H1 (cell line): ENCODE data around the gene MPC1. TPM values are rescaled to one million over a fixed set of nuclear protein-coding genes. Genes with fewer than 3 reads are reported as not detected.

Experiments used
- CTCF ChIA-PET: fragments of 300-600 bp; sonication (Branson Sonifier 250); formaldehyde crosslinking; loops from one replicate; lab custom pipeline; 2021; ENCODE audit not compliant: partially characterized antibody; lab: Charles Lee
- POLR2A ChIA-PET: fragments of 300-600 bp; sonication (Branson Sonifier 250); formaldehyde crosslinking; loops from one replicate; lab custom pipeline; 2021; ENCODE audit warnings: inconsistent platforms; ENCODE audit not compliant: partially characterized antibody; lab: Charles Lee
- DNase-seq, 2 experiments: peaks; one replicate each; pipeline versions ENCODE4 v3.0.0 to v3.0.0-alpha.2; 2010 to 2022; ENCODE audit warnings: low spot score in 2 of 2, low read depth in 1 of 2, mixed read lengths in 1 of 2
- FAIRE-seq: peaks from 2 replicates; lab custom pipeline; 2011; peaks lifted over from hg19 to GRCh38; lab: Jason Lieb, UNC
- H2AFZ ChIP-seq: 2 replicates; pipeline ENCODE4 v1.8.1; 2012; ENCODE audit warnings: low read length, inconsistent platforms
- H2AK5ac ChIP-seq: 2 replicates; pipeline ENCODE4 v1.6.1; 2013; ENCODE audit warnings: low read depth, low read length
- H2BK120ac ChIP-seq: replicated peaks from 2 replicates; pipeline ENCODE3; 2013; ENCODE audit warnings: low read depth, low read length, inconsistent platforms
- H2BK12ac ChIP-seq: 2 replicates; pipeline ENCODE4 v1.6.1; 2013; ENCODE audit warnings: low read depth, low read length
- H2BK15ac ChIP-seq: 2 replicates; pipeline ENCODE4 v1.6.1; 2013; ENCODE audit warnings: low read length
- H2BK20ac ChIP-seq: 2 replicates; pipeline ENCODE4 v1.6.1; 2013; ENCODE audit warnings: low read length
- H2BK5ac ChIP-seq: 2 replicates; pipeline ENCODE4 v1.6.1; 2013; ENCODE audit warnings: low read depth, low read length
- H3K14ac ChIP-seq: 2 replicates; pipeline ENCODE4 v1.6.1; 2013; ENCODE audit warnings: inconsistent platforms; ENCODE audit not compliant: insufficient read length
- H3K18ac ChIP-seq: 2 replicates; pipeline ENCODE4 v1.6.1; 2013; ENCODE audit warnings: low read length; ENCODE audit errors: extremely low read depth
- H3K23ac ChIP-seq: 2 replicates; pipeline ENCODE4 v1.6.1; 2013; ENCODE audit warnings: inconsistent platforms; ENCODE audit not compliant: insufficient read length
- H3K23me2 ChIP-seq: 2 replicates; pipeline ENCODE4 v1.6.1; 2013; ENCODE audit warnings: low read depth, low read length
- H3K27ac ChIP-seq: 2 replicates; pipeline ENCODE4 v1.6.1; 2011; ENCODE audit warnings: low read depth, low read length, inconsistent platforms
- H3K27me3 ChIP-seq, 4 experiments: replicated peaks in 1 of 4; 1 replicate in 1 of 4; 2 replicates in 3 of 4; pipeline versions ENCODE4 v1.6.1 to v1.8.1; 2011 to 2013; ENCODE audit warnings: low read length in 3 of 4, mild to moderate bottlenecking in 3 of 4, inconsistent platforms in 2 of 4, mixed read lengths in 2 of 4, moderate library complexity in 1 of 4; ENCODE audit not compliant: control insufficient read depth in 3 of 4, insufficient read depth in 3 of 4; ENCODE audit errors: extremely low read depth in 1 of 4
- H3K36me3 ChIP-seq, 4 experiments: 2 replicates each; pipeline versions ENCODE4 v1.6.1 to v1.8.1; 2011 to 2013; ENCODE audit warnings: mild to moderate bottlenecking in 4 of 4, low read length in 3 of 4, moderate library complexity in 2 of 4, control low read depth in 1 of 4, inconsistent platforms in 1 of 4; ENCODE audit not compliant: insufficient read depth in 4 of 4, control insufficient read depth in 2 of 4
- H3K4ac ChIP-seq: replicated peaks from 2 replicates; pipeline ENCODE3; 2013; ENCODE audit warnings: low read length, low read depth, mixed read lengths, inconsistent platforms; ENCODE audit not compliant: insufficient read length
- H3K4me1 ChIP-seq, 4 experiments: replicated peaks in 1 of 4; 1 replicate in 1 of 4; 2 replicates in 3 of 4; pipeline versions ENCODE4 v1.6.1 to v1.8.1; 2011 to 2013; ENCODE audit warnings: low read length in 3 of 4, inconsistent platforms in 2 of 4, mixed read lengths in 1 of 4; ENCODE audit not compliant: insufficient read depth in 4 of 4, control insufficient read depth in 3 of 4
- H3K4me2 ChIP-seq, 2 experiments: 2 replicates each; pipeline versions ENCODE4 v1.6.1 to v1.8.1; 2011 to 2013; ENCODE audit warnings: low read depth in 2 of 2, low read length in 2 of 2, control low read depth in 1 of 2, inconsistent platforms in 1 of 2, mild to moderate bottlenecking in 1 of 2; ENCODE audit not compliant: insufficient read depth in 1 of 2
- H3K4me3 ChIP-seq, 4 experiments: fragments of 200-600, 300-600 bp in 1 of 4; sonication (generic), shearing (Covaris generic), sonication (Bioruptor Twin) in 1 of 4; 2 replicates each; pipeline versions ENCODE4 v1.5.1 to v1.8.1; 2011 to 2016; ENCODE audit warnings: low read length in 4 of 4, low read depth in 3 of 4, control low read depth in 2 of 4, inconsistent platforms in 2 of 4, mild to moderate bottlenecking in 2 of 4, mixed read lengths in 1 of 4, moderate library complexity in 1 of 4; ENCODE audit not compliant: insufficient read depth in 2 of 4; ENCODE audit errors: extremely low read depth in 1 of 4
- H3K56ac ChIP-seq: replicated peaks from 2 replicates; pipeline ENCODE3; 2013; ENCODE audit warnings: low read depth, mild to moderate bottlenecking, mixed read lengths, low read length, inconsistent platforms; ENCODE audit not compliant: insufficient read length
- H3K79me1 ChIP-seq: 2 replicates; pipeline ENCODE4 v1.6.1; 2013; ENCODE audit warnings: low read depth, low read length, control low read depth
- H3K79me2 ChIP-seq, 2 experiments: 2 replicates each; pipeline versions ENCODE4 v1.6.1 to v1.8.1; 2012 to 2013; ENCODE audit warnings: low read length in 2 of 2, mild to moderate bottlenecking in 2 of 2, inconsistent platforms in 1 of 2; ENCODE audit not compliant: insufficient read depth in 2 of 2, control insufficient read depth in 1 of 2
- H3K9ac ChIP-seq, 4 experiments: replicated peaks in 1 of 4; 1 replicate in 1 of 4; 2 replicates in 3 of 4; pipeline versions ENCODE4 v1.6.1 to v1.8.1; 2011 to 2013; ENCODE audit warnings: low read depth in 3 of 4, low read length in 3 of 4, control low read depth in 2 of 4, mild to moderate bottlenecking in 2 of 4, moderate library complexity in 2 of 4, inconsistent platforms in 1 of 4; ENCODE audit errors: extremely low read depth in 1 of 4
- H3K9me3 ChIP-seq, 2 experiments: 2 replicates each; pipeline versions ENCODE4 v1.6.1 to v1.8.1; 2012 to 2013; ENCODE audit warnings: mild to moderate bottlenecking in 2 of 2, moderate library complexity in 2 of 2, control low read depth in 1 of 2, inconsistent platforms in 1 of 2, low read depth in 1 of 2, low read length in 1 of 2, mixed read lengths in 1 of 2; ENCODE audit not compliant: insufficient read depth in 2 of 2
- H4K20me1 ChIP-seq, 2 experiments: replicated peaks in 1 of 2; 2 replicates each; pipeline versions ENCODE3 to v1.8.1; 2011 to 2013; ENCODE audit warnings: inconsistent platforms in 2 of 2, low read length in 2 of 2, mild to moderate bottlenecking in 1 of 2; ENCODE audit not compliant: insufficient read depth in 2 of 2, control insufficient read depth in 1 of 2
- H4K5ac ChIP-seq: 2 replicates; pipeline ENCODE4 v1.6.1; 2013; ENCODE audit warnings: low read length, low read depth, mixed read lengths, inconsistent platforms; ENCODE audit not compliant: insufficient read length
- H4K8ac ChIP-seq: 2 replicates; pipeline ENCODE4 v1.8.0; 2013; ENCODE audit warnings: mild to moderate bottlenecking, moderate library complexity, low read length, inconsistent platforms; ENCODE audit not compliant: insufficient read depth; ENCODE audit errors: extremely low read depth
- H4K91ac ChIP-seq: replicated peaks from 2 replicates; pipeline ENCODE3; 2013; ENCODE audit warnings: low read length, mixed read lengths, inconsistent platforms; ENCODE audit not compliant: insufficient read length
- BACH1 ChIP-seq: IDR thresholded peaks from 2 replicates; pipeline ENCODE4 v1.6.1; 2012; ENCODE audit warnings: low read length, improper control_type of control experiment
- BRCA1 ChIP-seq: IDR thresholded peaks from 2 replicates; pipeline ENCODE4 v1.6.1; 2012; ENCODE audit warnings: low read depth, low read length, improper control_type of control experiment
- CREB1 ChIP-seq: IDR thresholded peaks from 2 replicates; pipeline ENCODE4 v1.6.1; 2012; ENCODE audit warnings: inconsistent platforms
- EGR1 ChIP-seq: IDR thresholded peaks from 2 replicates; pipeline ENCODE4 v1.6.1; 2011; ENCODE audit warnings: low read depth, low read length, borderline replicate concordance
- NANOG ChIP-seq: IDR thresholded peaks from 2 replicates; pipeline ENCODE4 v1.6.1; 2011; ENCODE audit warnings: low read length, low read depth, mild to moderate bottlenecking, inconsistent platforms; ENCODE audit not compliant: insufficient read depth, poor library complexity, severe bottlenecking
- POLR2A ChIP-seq, 2 experiments: IDR thresholded peaks; 1 replicate in 1 of 2; 2 replicates in 1 of 2; pipeline ENCODE4 v1.6.1; 2011; ENCODE audit warnings: low read depth in 2 of 2, low read length in 2 of 2, mild to moderate bottlenecking in 2 of 2; ENCODE audit errors: control extremely low read depth in 1 of 2
- RAD21 ChIP-seq, 2 experiments: IDR thresholded peaks in 1 of 2; conservative IDR thresholded peaks in 1 of 2; 2 replicates each; pipeline ENCODE4 v1.6.1; 2011; ENCODE audit warnings: low read depth in 2 of 2, low read length in 2 of 2, improper control_type of control experiment in 1 of 2, inconsistent platforms in 1 of 2, mild to moderate bottlenecking in 1 of 2, moderate library complexity in 1 of 2
- RFX5 ChIP-seq: IDR thresholded peaks from 2 replicates; pipeline ENCODE4 v1.6.1; 2011; ENCODE audit warnings: low read depth, low read length, improper control_type of control experiment, borderline replicate concordance
- SIX5 ChIP-seq: IDR thresholded peaks from 2 replicates; pipeline ENCODE4 v1.6.1; 2011; ENCODE audit warnings: mild to moderate bottlenecking, low read depth, low read length
- SP1 ChIP-seq: IDR thresholded peaks from 2 replicates; pipeline ENCODE4 v1.6.1; 2011; ENCODE audit warnings: low read depth, low read length
- SP4 ChIP-seq: IDR thresholded peaks from 2 replicates; pipeline ENCODE4 v1.6.1; 2012; ENCODE audit warnings: low read length, inconsistent platforms
- TEAD4 ChIP-seq: IDR thresholded peaks from 2 replicates; pipeline ENCODE4 v1.6.1; 2012; ENCODE audit warnings: low read depth, low read length, inconsistent platforms, mixed read lengths
- USF2 ChIP-seq: IDR thresholded peaks from 2 replicates; pipeline ENCODE4 v1.6.1; 2011; ENCODE audit warnings: low read length, improper control_type of control experiment
- WGBS, 2 experiments: shearing (Covaris generic) in 1 of 2; methylation state at CpG; one replicate each; pipeline versions ENCODE4 v1.1.6 to v1.1.7; 2013 to 2015; ENCODE audit warnings: low lambda C conversion rate in 2 of 2, mixed read lengths in 2 of 2, inconsistent platforms in 1 of 2, low coverage in 1 of 2, missing lambda C conversion rate in 1 of 2; ENCODE audit not compliant: insufficient replicate concordance in 2 of 2, insufficient coverage in 1 of 2, insufficient read length in 1 of 2; ENCODE audit errors: extremely low coverage in 1 of 2, missing lambda C conversion rate in 1 of 2; 5-methylcytosine and 5-hydroxymethylcytosine counted together
- polyA plus RNA-seq, 7 experiments: library from polyadenylated mRNA; depleted of rRNA in 3 of 7; stranded (reverse) in 5 of 7; unstranded in 2 of 7; fragments of >200 nt in 5 of 7; fragments of 200-250 nt in 2 of 7; gene quantifications; 1 replicate in 5 of 7; 2 replicates in 1 of 7; 4 replicates in 1 of 7; pipeline versions ENCODE4 v1.2.1 to v1.2.3, GENCODE V29; 2011 to 2013; ENCODE audit warnings: missing spikeins in 2 of 7, mixed read lengths in 2 of 7
- total RNA-seq: library from RNA; stranded (reverse); fragmentation: NEBNext Ultra II Directional; extraction: Animal tissue kit (Norgen Biotek cat#: 25700); gene quantifications from 2 replicates; pipeline ENCODE4 v1.2.1, GENCODE V29; 2021

Gene MPC1
- total and polyA plus RNA-seq, 2 of the 8 experiments (the other 6 are each of a cell fraction or from before 2014, with no cell fraction given) = 10.2 to 12.6 TPM

GRCh38 chr6:166388290-166389004 is 5.7 kb upstream of the MPC1 start:
- no peak overlapping the region for H3K4me2 ChIP-seq
- H3K18ac ChIP-seq = no peak overlapping the region
- H4K5ac ChIP-seq = no peak overlapping the region
- H3K27me3 ChIP-seq = no peaks in the 10 kb centered on the region; a peak in 1 of 7 replicates
- no peak overlapping the region for H2BK12ac ChIP-seq
- H3K9me3 ChIP-seq = no peaks in the 10 kb centered on the region
- no peak overlapping the region for H2BK15ac ChIP-seq
- 0 out of 2 replicates have a peak, but pooled peaks cover 2% of the 10 kb centered on the region for H3K23me2 ChIP-seq
- H2BK20ac ChIP-seq = no peak overlapping the region
- H3K9ac ChIP-seq = no peak overlapping the region
- no peak overlapping the region for H2AFZ ChIP-seq
- H3K4ac ChIP-seq = no peak overlapping the region
- no peak overlapping the region for H3K27ac ChIP-seq
- H4K20me1 ChIP-seq = no peaks in the 10 kb centered on the region
- no peak overlapping the region for H2AK5ac ChIP-seq
- no peak overlapping the region for H3K14ac ChIP-seq
- no peaks in the 10 kb centered on the region for H3K79me2 ChIP-seq
- no peaks in the 10 kb centered on the region; a peak in 1 of 7 replicates for H3K4me1 ChIP-seq
- ChIA-PET CTCF (interaction anchor here (0.8 to 2.5 kb wide), 8 partner anchors 10 to 498 kb away, joined by 3 to 13 read pairs (median 3); partner anchors contain the start of gene PRR18), POLR2A (interaction anchor here (1.5 to 1.7 kb wide), 2 partner anchors 51 to 55 kb away, joined by 3 to 4 read pairs; no protein-coding TSS in a partner anchor)
- no peak overlapping the region for H4K8ac ChIP-seq
- DNase-seq (no peak), FAIRE-seq (no peak)
- no peak overlapping the region for H4K91ac ChIP-seq
- no peak overlapping the region for H3K4me3 ChIP-seq
- WGBS, 2 experiments = 93% methylated on average over 13 of the region's 13 CpGs; no CpG with 5 or more reads in 1 of the 2 experiments
- H2BK120ac ChIP-seq = no peak overlapping the region
- no peaks in the 10 kb centered on the region for H3K36me3 ChIP-seq
- no peak overlapping the region for H2BK5ac ChIP-seq
- no peak overlapping the region for H3K23ac ChIP-seq
- no peak overlapping the region for H3K56ac ChIP-seq
- no peaks in the 10 kb centered on the region for H3K79me1 ChIP-seq
- TF ChIP-seq RFX5 (no peak), USF2 (no peak), POLR2A (IDR thresholded peaks at IDR 0.05; ENCODE audit: control extremely low read depth in 1 of 2, low read depth in 2 of 2, low read length in 2 of 2) (no peak), RAD21 (IDR thresholded peaks at IDR 0.05 in 1 of 2, conservative IDR thresholded peaks at IDR 0.05 in 1 of 2; ENCODE audit: low read depth in 2 of 2, low read length in 2 of 2) (no peak), SP1 (no peak), NANOG (no peak), BRCA1 (no peak), TEAD4 (no peak), EGR1 (no peak), BACH1 (no peak), SP4 (no peak), SIX5 (no peak), CREB1 (no peak)
